HG03460 (cell line): Measurements from ENCODE around the gene ECSCR.
A peak's percentile ranks its signal among the peaks of the same experiment; 100 is the strongest.
"Not testable (repeated sequence)": the region's sequence is repeated elsewhere in the genome, so short reads cannot be mapped to it uniquely, and the experiment has no call there.

ENCODE experiments used
- ATAC-seq: cut with Tn5 transposase; IDR thresholded peaks from one replicate; pipeline ENCODE4 v1.9.1; 2021; ENCODE audit not compliant: unreplicated experiment

The ECSCR gene

DNA sequence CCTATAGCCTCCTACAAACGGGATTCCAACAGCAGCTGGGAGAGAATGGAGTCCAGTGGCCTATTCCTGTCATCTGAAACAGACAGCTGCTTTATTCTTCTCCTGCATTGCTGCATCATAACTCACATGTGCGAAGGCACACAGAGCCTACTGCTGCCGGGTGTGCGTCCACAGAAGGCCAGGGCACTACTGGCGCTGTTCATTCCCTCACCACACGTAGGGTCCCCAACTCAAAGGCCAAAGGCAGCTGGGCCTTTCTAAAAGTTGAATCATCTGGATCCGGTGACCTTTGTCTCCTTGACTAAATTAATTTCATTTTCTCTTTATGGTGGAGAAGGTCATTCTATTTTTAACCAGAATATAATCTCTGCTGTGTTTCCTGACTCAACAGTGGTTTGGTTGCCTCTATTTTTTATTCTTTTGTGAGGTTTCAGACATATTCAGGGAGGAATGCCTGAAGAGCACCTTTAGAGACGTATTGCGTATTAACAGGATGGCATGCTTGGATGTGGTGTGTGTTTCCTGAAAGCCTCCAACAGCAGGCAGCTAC lies 47.9 kb downstream of the ECSCR start:
- ATAC-seq: no peak

DNA sequence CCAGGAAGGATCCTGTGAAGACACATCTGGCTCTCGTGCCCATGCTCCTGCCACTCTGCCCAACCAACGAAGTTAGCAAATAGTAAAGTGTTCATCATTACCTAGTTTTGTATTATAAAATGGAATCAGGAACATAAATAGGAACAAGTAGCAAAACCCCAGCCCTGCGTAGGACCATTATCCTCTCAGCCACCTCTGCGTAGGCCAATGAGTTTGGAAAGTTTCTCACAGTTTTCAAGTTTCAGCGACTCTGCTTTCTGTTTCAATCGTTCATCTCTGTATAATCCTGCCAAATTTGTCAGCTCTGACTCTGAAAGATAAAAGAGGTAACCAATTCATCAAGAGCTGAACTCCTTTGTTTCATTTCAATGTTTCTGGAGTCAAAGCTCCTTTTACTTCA lies 48.6 kb downstream of the ECSCR start:
- ATAC-seq: no peak

DNA sequence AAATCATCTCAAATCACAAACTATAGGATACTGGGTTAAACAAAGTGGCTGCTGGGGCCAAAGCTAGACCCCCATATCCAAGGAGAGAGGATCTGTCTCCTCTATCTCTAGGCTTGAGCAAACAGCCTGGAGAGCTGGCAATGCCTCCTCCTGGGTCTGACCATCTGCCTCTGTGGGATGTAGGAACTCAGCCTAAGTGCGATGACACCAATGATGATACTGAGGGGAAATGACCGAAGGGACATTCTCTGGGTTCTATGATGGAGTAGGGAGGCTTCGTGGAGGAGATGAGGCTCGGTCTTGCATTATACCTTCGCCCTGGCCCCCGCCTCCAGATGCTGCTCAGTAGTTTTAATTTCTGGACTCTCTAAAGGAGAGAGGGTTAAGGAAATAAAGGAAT lies 49.4 kb downstream of the ECSCR start:
- no peak for ATAC-seq

DNA sequence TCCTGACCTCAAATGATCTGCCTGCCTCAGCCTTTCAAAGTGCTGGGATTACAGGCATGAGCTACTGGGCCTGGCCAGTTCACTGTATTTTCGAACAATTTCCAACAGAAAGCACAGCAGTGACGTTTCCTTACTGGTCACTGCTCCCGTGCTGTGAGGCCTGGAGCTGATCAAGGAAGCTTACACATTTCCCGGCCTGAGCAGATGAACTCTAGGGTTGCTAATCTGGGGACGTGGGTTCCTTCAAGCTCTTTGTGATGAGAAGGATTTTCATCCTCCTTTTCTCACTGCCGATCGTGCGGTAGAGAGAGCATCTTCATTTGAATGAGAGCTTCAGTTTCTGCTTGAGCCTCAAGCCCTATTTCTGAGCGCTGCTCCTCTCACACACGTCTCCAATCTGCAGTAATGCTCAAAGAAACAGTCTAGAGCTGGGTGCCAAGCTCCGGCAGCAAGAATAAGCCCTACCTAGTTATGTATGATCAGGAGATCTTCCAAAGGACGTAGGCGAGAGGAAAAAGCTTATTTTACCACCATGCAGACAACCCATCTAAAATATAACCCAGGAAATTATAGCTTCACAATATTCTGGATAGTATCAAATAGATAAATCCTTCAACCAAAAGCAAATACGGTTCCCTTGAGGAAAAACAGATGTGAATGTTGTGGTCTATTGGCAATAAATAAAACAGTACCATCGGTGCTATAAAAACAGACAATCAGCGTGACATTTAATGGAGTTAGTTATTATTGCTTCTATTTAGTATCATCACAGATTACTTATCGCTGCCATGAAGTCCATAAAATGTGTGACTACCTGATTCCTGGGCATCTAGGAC lies 51.3 kb downstream of the ECSCR start:
- no peak for ATAC-seq

DNA sequence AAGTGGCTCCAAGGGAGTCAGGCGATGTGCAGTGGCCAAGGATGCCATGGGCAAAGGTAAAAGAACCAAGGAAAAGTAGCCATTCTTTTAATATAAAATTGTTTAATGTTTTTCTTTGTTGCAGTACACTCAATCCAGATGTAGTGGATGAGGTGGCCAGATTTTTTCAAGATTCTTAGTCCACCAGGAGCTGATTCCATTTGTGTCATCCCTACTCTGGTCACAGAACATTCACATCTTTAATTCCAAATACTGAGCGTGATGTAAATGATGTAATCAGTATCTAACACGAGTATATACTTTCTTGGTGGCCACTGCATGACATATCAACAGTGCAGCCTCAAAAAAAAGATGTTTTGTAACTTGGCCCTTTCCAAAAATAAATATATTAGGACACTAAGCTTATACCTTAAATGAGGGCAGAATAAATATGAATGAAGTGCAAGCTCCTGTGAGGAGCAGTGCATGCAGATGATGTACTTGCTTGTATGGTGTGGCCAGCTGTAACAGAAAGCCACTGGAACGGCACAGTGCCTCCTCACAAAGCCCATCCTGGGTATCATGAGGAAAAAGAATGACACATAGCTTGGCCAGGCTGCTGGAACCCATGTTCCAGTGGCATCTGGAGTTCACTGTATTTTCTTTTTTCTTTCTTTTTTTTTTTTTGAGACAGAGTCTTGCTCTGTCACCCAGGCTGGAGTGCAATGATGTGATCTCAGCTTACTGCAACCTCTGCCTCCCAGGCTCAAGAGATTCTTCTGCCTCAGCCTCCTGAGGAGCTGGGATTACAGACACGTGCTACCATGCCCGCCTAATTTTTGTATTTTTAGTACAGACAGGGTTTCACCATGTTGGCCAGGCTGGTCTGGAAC lies 52.2 kb downstream of the ECSCR start:
- ATAC-seq: no peak

DNA sequence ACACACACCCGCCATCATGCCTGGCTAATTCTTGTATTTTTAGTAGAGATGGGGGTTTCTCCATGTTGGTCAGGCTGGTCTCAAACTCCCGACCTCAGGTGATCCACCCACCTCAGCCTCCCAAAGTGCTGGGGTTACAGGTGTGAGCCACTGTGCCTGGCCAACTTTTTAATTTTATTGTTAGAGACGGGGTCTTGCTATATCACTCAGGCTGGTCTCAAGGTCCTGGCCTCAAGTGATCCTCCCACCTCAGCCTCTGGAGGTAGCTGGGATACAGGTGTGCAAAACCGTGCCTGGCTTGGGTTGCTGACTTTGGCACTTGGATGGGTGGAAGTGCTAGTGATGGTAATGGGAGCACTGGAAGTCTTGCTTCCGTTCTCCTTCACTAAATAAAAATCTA lies 53.4 kb downstream of the ECSCR start:
- ATAC-seq: not testable (repeated sequence)

DNA sequence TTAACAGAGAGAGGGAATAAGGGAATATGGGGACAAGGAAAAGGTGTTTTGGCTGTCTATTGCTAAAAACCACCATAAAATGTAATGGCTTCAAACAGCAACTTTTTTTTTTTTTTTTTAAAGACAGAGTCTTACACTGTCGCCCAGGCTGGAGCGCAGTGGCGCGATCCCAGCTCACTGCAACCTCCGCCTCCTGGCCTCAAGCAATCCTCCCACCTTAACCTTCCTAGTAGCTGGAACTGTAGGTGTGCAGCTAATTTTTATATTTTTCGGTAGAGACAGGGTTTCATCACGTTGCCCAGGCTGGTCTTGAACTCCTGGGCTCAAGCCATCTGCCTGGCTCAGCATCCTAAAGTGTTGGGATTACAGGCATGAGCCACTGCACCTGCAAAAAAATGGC lies 54.4 kb downstream of the ECSCR start:
- no peak for ATAC-seq

DNA sequence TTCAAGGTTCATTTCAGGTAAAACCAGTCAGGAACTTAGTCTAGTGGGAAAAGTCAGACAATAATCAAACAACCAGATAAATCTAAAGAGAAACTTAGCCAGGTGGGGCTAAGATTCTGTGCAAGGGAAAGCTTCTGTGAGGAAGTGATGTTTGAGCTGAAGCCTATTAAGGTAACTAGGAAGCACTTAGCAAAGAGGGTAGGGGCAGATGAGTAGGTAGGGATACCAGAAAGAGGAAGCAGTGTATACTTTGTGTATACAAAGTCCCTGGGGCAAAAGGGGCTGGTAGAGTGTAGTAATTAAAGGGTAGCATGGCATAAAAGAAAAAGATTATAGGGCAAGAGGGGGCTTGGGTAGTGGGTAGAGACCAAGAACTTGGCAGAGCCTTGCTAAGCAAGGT lies 55.0 kb downstream of the ECSCR start:
- no peak for ATAC-seq

DNA sequence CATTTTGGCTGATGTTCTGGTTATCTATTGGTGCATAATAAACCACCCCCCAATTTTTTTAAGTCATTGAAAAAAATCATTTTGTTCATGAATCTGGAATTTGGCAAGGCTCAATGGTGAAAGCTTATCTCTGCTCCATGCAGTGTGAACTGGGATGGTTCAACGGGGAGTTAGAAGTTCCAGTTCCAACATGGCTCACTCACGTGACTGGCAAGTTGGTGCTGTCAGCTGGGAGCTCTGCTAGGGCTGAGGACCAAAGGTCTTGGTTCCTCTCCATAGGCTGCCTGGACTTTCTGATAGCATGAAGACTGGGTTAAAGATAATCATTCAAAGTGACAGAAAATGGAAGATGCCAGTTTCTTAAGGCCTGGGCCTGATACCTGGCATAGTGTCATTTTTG lies 55.6 kb downstream of the ECSCR start:
- ATAC-seq: no peak

DNA sequence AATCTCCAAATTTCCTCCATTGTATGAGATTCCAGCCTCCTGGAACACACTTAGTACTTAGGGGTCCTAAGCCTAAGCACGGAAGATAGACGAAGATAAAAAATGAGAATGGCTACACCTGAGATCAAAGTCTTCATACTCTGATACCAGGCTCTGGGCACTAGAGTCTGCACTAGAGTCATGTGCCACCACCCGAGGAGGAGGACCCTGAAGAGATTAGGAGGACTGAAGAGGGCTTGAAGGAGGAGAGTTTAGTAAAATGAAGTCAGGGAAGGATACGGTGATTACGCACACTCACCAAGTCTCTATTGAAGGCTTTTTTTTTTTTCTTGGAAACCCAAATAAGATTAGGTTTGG lies 58.1 kb downstream of the ECSCR start:
- ATAC-seq: no peak

DNA sequence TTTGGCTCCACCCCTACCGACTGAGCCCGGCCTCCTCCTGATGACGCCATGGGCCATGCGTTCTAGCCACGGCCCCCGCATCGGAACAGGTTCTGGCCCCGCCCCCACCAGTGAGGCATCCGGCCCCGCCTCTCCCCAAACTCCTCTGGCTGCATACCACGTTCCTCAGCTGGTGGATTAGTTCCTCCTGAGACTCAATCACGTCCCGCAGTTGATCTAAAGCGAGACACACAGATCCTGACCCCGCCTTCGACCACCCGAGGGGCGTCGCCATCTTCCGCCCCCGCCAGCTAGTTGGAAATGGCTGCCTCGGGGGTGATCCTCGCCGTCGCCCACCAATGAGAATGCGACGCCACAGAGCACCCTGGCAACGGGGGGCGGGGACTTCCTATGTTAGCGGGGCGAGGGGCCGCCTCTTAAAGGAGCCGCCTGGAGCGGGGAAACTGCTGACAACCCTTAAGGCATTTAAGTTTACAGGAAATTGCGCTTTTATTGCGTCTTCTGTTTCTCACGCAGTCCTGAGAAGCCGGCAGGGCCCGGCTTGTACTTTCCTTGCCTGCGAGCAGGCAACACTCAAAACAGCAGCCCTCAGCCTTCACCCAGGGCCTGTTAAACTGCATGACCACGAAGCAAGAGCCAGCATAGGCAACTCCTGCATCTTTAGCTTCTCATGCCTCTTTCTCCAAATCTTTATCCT lies 58.6 kb downstream of the ECSCR start, which contains the start of gene SPATA24:
Gene SPATA24, minus strand, starts transcription at position 303 of the 697 bp plus-strand sequence. Its CDS starts 29 bp downstream, at position 274.
- peak; percentile 80 for ATAC-seq

DNA sequence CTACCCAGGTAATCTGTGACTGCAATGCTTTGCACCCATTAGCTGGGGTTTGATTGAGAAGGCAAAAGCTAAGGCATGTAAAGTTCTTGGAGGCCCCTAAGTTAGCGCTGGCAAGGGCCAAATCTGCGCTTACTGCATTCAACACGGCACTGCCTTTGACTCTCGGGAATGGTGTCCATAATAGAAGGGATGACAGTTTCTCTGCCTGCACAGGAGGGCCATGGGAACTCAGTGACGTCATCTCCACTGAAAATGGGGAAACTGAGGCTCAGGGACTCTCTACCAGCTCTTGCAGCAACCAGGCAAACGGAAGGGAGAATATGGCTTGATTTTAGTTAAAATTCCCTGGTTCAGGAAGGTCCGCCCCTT lies 59.1 kb downstream of the ECSCR start:
- no peak for ATAC-seq

DNA sequence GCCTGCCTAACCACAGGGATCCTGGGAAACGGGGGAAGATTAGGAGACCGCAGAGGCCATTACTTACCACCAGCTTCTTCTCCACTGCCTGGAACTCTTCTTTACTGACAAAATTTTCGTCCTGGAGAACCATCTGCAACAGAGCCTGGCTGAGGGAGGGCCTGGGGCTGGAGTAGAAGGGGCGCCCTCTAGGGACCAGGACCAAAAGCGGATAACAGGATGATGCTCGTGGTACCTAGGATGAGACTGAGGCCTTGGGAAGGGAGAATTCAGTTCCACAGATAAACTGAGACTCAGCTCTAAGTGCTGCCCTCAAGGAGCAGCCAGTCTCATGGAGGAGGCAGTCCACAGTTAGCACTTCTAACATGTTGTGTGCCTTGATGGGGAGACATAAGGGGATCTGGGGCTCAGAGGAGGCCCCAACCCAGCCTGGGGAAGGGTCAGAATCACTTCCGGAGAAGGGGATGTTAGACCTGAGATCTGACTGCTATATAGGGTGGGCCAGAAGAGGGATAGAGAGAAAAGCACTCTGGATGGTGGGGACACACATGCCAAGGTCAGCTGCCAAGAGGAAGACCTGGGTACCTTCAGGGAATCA lies 59.9 kb downstream of the ECSCR start:
- ATAC-seq: no peak

DNA sequence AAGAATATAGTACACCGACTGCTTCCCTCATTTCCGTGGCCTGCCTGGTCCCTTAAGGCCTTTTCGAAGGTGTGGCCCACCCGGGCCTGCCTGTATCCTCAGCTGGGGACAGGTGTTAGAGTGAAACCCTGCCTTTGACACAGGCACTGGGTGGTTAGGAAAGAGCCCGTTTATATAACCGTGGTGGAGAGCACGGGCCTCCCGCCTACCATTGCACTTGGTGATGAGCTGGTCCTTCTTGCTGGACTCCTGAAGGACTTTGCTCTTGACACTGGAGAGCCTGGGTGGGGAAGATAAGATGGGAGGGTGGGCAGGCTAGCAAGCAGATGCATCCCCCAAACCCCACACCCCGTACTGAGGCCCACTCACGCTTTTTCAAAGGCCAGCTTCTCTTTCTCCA lies 61.0 kb downstream of the ECSCR start:
- ATAC-seq: no peak

DNA sequence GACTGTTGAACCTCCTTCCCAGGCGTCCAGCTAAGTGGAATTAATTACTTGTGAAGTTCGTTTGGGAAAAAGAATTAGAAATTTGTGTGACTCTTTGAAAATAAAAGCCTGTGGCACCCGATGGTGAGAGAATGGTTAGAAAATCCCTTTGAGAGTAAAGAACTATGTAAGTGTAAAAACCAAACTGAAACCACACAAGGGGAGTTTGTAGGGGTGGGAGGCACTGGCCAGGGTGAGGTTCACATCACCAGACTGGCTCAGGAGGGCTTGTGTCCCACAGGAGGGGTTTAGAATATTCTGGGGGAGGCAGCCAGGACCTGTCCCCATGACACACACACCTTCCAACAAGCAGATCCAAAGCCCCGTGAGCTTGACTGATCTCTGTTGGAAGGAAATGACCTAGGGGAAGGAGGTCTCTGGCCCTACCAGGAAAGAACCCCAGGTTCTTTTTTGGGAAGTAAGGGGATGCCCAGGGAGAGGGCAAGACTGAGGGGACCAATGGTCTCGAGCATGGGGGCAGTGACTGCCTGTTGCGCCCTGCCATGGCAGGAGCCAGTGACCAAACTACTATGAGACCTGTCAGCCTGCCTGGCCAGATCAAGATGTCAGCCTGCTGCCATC lies 62.9 kb downstream of the ECSCR start:
- ATAC-seq: no peak
